ENCODE data around the gene MYO18B.

- TF ChIP-seq CTCF (IDR thresholded peaks at IDR 0.05; ENCODE audit: extremely low read depth in 1 of 2, insufficient read depth in 1 of 2, low read depth in 1 of 2, low read length in 2 of 2) (no peak), EZH2 (IDR thresholded peaks at IDR 0.05; ENCODE audit: borderline replicate concordance, low read depth, low read length, severe bottlenecking) (no peak), POLR2AphosphoS5 (IDR thresholded peaks at IDR 0.05; ENCODE audit: insufficient read depth, low read depth, low read length) (no peak), POLR2A (IDR thresholded peaks at IDR 0.05; ENCODE audit: low read depth, low read length) (no peak), MAX (IDR thresholded peaks at IDR 0.05; ENCODE audit: insufficient read depth, insufficient read length) (no peak), MYC (IDR thresholded peaks at IDR 0.05; ENCODE audit: low read depth, low read length) (no peak), FOS (IDR thresholded peaks at IDR 0.05; ENCODE audit: borderline replicate concordance, insufficient read depth, low read length) (no peak), GATA2 (IDR thresholded peaks at IDR 0.05; ENCODE audit: insufficient read depth, insufficient read length, low read depth, low read length) (no peak)
Observed at GRCh38 chr22:25833091-25833490, 91.1 kb downstream of the MYO18B start.

All from endothelial cell of umbilical vein (primary cell).